Stimulated activated CD8-positive, alpha-beta memory T cell treated with anti-CD3 and anti-CD28 coated beads, Interleukin-7, amount 100 ng/mL, for 48 hours (primary cell): Measurements from ENCODE around the gene TSPAN13.
A peak's percentile ranks its signal among the peaks of the same experiment; 100 is the strongest.
"Not testable (repeated sequence)": the region's sequence is repeated elsewhere in the genome, so short reads cannot be mapped to it uniquely, and the experiment has no call there.

Source experiments
- DNase-seq, 2 donors: peaks; one replicate each; pipeline ENCODE4 v3.0.0-alpha.2; 2020; ENCODE audit warnings: low read depth in 1 of 2; ENCODE audit errors: extremely low read depth in 1 of 2

Gene TSPAN13

DNA sequence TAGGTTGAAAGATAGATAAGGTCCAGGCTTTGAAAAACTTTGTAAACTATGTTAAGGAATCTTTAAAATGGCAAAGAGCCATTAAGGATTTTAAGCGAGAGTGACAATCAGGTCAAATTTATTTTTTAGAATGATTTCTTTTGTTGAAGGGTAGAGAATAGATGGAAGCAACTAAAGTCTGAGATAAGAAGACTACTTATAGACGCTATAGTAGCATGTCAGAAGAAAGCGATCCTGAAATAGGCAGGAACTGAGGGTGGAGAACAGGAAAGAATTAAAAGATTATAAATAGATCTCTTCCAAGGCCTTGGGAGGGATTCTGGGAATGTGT lies 13.0 kb upstream of the TSPAN13 start:
- no peak for DNase-seq

DNA sequence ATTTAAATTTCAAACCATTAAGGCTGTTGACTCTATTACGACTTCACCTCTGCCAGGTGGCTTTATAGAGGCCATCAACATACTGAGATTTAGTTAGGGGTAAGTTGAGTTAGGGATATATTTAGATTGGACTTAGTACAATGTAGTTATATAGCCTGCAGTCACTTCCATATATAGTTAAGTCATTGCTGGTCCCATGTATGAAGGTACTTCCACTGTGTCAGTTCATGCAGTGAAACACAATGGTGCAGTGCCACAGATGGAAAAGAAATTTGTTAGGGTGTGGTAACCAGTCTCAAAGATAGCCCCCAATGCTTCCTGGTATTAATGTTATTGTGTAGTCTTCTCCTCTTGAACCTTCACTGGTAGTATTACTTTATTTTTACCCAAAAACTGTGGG lies 12.6 kb upstream of the TSPAN13 start:
- no peak for DNase-seq

DNA sequence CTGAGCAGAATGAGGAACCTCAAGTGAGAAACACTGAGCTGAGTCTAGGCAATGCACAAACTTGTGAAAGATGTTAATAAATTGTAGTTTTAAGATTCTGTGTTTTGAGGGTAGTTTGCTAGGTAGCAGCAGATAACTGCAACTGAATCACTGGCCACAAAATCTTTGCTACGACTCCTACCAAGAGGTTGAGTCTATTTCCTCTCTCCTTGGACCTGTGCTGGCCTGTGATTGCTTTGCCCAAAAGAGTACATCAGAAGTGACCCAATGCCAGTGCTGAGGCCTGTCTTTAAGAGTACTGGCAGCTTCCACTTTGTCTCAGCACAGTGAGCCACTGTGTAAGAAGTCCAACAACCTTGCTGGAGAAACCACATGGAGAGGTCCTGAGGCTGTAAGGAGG lies 11.9 kb upstream of the TSPAN13 start:
- no peak for DNase-seq

DNA sequence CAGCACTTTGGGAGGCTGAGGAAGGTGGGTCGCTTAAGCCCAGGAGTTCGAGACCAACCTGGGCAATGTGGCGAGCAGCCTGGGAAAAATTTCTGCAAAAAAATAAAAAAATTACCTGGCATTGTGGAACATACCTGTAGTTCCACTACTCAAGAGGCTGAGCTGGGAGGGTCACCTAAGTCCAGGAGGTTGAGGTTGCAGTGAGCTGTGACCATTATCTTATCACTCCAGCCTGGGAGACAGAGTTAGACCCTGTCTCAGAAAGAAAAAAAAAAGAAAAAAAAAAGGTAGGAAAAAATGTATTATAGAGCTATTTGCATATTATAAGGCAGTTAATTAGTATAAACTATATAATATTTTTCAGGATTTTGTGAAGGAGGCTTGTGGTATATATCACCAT lies 11.0 kb upstream of the TSPAN13 start:
- DNase-seq = no peak

DNA sequence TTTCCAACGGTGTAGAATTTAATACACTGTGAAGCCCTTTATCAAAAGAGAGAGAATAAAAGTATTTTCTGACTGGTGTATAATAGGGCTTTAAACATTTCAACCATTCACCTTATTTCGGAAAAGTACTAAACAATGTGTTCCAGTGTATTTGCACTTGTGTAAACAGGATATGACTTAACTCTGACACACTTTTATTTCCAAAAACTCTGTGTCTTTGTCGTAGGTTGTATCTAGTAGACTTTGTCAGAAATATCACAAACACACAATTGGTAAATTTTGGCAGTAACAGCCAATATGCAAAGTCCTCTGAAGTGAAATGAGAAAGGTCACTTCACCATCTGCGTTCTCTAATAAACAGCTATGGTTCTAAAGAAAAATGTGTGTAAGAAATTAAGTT lies 10.3 kb upstream of the TSPAN13 start:
- no peak for DNase-seq

DNA sequence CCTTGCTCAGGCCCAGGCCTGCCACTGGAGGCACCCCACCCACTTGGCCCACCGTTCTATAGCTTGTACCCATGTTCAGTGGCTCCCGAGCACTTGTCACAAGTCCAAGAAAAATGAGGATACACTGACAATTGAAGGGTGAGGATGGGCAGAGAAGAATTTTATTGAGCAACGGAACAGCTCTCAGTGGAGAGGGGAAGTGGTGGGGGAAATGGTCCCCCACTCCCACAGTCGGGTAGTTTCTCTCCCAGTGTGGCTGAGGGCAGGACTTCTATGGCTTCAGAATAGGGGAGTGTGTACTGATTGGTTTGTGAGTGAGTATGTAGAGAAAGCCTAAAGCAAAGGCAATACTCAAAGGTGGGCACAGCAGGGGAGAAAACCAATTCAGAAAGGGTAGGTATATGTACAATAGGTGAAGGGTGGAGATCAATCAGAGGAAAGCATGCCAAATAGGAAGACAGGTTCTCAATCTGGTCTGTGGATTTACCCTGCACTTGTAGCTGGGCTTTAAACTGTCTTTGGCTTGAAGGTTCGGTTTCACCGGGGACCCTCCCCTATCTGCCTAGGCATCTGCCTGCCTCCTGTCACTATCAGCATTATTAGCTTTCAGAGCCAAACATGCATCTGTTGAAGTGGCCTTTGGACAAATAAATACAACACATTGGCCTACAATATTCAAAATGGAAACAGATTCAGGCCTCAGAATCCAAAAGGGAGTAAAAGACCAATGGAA lies 8.9 kb upstream of the TSPAN13 start:
- no peak for DNase-seq

DNA sequence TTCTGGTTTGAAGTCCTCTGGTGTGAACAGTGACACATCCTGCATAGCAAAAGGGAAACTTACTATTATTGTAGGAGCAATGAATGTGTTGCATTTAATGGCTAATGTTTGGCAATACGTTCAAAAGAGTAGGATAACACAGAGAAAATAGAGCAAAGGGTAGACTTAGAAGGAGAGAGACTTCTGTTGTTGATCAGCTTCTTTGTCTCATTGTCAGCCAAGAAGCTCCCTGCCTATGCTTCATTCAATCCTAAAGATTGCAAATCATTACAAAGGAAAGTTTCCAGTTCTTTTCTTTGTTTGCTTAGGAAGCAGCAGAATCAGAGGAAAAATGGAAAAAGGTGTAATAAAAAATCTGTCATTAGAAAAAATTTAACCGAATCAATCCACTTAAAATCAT lies 7.9 kb upstream of the TSPAN13 start:
- no peak for DNase-seq

DNA sequence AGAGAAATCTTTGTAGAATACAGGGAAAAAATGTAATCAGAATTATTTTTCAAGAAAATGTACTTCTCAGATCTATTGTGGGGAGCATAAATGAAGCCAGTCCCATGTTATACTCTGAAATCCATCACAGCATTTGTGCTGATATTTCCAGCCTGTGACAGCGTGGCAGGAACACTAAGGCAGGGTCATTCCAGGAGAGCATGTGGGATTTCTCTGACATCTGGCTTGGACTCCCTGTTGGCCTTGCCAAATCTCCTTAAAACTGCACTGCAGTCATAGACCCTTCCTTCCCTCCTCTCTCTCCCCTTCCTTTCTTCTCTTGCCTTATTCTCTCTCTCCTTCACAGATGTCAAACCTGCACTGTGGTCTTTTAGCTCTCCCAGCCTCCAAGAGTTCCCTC lies 6.5 kb upstream of the TSPAN13 start:
- no peak for DNase-seq

DNA sequence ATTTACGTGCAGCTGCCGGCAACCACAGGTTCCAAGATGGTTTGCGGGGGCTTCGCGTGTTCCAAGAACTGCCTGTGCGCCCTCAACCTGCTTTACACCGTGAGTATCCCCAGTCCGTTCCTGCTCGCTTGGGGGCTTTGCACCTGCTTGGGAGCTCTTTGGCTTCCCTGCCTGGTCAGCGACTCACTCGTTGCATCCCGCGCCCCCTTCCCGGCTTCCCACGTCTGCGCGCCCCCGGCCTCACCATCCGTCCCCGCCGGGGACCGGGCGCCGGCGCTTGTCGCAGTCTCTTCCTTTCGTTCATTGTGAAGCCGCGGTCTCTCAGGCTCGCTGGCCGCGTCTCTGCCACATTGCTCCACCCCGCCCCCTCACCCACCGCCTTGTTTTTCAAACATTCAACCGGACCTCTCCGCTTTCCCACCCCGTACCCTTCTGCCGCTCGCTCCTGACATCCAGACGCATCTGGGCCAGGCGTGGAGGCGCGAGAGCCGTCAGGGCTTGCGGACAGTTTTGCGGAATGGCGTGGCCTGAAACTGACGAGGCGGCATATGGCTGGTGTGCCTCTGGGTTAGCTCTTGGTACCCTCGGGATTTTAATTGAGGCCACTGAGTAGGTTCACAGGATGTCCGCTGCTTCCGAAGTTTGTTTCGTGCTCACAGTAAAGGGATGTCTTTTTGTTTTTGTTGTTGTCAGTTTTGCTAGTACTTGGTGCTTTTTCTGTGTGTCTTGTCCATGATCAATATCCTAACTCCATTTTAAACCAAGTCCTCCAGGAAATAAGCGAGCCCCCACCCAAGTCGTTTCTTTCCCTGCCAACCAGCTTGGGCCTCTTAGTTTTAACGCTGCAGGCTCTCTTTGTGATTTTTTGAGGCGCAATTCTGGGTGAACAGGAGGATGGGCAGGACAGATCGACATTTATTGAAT lies 639 bp downstream of the TSPAN13 start:
- peak in 1 of 2 donors; percentile 6 for DNase-seq

DNA sequence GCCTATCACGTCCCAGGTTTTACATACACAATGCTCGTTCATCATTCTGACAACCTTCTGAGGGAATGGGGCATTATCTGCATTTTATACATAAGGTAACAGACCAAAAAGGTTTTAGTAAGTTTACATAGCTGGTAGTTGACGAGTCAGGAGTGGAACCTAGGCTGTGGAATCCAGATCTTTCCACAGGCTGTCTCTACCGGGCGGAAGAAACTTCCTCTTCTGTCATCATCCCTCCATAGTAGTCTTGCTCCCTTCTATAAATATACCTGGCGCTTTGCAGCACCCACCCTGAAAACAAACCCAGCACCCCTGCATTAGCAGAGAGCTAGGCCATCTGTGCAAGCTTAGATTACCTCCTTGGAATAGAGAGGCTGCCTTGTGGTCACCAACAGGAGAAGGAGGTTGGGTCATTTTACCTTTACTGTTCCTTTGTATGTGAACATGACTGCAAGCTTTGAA lies 1.3 kb downstream of the TSPAN13 start:
- no peak for DNase-seq

DNA sequence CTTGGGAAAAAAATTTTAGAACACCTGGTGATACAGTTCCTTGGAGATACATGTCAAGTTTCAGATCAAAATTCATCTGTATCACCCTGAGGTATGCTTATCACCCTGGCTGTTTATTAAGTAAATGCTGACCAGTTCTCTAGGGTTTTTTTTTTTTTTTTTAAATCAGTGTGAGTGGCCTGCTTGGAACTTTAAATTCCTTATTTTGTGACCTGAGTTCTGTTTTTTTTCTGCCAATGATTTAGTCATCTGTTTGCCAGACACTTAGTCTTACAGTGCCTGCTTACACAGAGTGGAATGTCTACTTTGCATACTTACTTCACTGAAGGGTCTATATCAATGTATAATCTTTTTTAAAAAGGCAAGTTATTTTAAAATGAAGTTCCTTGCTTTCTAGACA lies 1.8 kb downstream of the TSPAN13 start:
- DNase-seq = no peak

DNA sequence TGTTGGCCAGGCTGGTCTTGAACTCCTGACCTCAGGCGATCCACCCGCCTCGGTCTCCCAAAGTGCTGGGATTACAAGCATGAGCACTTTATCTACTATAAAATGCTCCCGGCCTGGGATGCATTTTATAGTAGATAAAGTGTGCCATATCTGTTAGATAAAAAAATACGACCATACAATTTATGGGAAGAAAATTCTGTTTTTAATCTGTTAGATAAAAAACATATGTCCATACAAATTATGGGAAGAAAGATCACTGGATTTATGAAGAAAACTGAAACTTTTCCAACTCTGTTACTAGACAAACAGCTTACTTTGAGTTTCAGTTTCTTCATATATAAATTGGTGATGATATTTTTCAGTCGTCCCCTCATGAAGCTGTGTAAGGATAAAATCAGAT lies 4.5 kb downstream of the TSPAN13 start:
- no peak for DNase-seq

DNA sequence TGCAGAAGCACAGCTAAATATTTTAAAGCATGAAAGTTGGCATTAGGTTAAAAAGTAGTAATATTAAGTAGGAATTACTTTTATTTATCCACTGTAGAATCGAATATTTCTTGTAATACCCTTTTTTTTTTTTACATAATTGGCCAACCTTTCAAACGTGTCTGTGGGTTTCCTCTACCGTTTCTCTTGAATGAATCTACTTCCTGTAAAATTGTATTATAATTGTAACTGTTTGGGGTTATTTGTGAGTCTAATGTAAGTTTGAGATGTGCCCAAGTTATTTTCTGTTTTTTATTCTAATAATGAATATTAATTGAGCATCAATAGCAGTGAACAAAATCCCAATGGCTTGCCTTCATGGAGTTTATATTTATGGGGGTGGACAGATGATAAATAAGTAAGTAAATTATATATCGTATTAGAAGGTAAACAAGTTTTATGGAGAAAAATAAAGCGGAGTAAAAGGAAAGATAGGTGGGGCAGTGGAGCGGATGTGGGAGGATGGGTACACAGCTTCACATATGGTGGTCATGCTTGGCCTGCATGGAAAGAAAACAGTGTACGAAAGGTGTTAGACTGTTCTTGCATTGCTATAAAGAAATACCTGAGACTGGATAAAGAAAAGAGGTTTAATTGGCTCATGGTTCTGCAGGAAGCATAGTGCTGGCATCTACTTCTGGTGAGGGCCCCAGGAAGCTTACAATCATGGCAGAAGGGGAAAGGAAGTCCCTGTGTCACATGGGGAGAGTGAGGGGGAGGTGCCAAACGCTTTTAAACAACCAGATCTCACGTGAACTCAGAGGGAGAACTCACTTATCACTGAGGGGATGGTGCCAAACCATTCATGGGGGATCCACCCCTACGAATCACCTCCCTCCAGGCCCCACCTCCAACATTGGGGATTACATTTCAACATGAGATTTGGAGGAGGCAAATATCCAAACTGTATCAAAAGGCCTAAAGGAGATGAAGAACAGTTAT lies 5.4 kb downstream of the TSPAN13 start:
- no peak for DNase-seq

DNA sequence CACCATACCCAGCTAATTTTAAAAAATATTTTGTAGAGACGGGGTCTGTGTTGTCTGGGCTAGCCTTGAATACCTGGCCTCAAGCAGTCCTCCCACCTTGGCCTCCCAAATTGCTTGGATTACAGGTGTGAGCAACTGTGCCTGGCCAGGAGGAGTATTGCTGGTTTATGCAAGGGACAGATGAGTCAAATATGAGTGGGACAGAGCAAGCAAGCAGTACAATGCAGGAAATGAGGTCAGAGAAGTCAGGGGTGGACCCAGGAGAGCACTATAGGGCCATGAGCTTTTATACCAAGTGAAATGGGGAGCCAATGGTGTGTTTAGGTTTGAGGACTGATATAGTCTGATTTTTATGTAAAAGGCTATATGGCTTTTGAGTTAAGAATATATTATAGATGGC lies 6.3 kb downstream of the TSPAN13 start:
- DNase-seq = no peak

DNA sequence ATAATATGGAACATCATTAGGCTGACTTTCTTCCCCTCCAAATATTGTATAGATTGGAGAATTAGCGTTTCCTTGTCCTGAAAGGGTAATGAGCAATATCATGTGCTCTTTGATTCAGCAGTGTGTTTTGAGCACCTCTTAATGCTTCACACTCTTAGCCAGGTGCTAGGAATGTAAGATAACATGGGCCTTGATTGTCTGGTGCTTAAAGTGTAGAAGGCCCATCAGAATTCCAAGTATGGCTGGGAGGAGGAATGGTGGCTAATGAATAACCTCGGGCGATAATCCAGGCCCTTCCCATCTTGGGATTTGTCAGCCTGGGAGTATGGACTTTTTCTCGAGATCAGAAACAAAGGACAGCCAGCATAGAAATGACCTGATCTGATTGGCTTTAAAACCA lies 8.6 kb downstream of the TSPAN13 start:
- DNase-seq = no peak

DNA sequence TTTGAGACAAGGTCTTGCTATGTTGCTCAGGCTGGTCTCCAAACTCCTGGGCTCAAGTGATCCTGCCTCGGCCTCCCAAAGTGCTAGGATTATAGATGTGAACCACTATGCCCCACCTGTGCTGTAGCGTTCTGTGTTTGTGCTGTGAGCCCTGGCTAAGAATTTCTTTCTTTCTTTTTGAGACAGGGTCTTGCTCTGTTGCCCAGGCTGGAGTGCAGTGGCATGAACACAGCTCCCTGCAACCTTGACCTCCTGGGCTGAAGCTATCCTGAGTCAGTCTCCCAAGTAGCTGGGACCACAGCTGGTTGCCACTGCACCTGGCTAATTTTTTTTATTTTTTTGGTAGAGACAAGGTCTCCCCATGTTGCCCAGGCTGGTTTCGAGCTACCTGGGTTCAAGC lies 11.4 kb downstream of the TSPAN13 start:
- no peak for DNase-seq

DNA sequence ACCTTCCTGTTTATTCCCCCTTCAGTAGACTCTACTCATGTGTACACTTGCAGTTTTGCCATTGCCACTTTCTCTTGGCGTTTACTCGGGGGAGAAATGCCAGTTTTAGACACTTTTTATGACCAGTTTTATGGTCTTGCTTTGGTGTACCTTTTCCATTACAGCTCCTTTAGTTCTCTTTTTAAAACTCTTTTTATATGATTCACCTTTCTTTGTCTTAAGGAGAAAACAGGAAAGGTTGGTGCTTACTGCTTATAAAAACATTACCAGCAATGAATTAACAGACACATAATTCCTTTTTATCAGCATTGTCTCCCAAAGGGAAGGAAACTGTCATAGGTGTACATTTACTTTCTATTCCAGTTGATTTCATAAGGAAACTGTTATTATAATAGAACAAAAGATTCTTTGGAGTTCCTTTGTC lies 11.9 kb downstream of the TSPAN13 start:
- DNase-seq = no peak

DNA sequence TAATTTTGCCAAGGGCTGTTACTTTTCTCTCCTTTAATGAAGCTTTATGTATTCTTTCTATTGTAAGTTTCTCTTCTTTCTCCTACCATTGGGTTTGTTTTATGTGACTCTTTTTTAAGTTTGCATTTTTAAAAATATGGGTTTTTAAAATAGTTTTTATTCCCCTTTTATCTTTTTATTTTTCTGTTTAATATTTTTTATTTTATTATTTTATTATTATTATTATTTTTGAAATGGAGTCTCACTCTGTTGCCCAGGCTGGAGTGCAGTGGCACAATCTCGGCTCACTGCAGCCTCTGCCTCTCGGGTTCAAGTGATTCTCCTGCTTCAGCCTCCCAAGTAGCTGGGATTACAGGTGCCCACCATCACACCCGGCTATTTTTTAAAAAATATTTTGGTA lies 16.4 kb downstream of the TSPAN13 start:
- not testable (repeated sequence) for DNase-seq

DNA sequence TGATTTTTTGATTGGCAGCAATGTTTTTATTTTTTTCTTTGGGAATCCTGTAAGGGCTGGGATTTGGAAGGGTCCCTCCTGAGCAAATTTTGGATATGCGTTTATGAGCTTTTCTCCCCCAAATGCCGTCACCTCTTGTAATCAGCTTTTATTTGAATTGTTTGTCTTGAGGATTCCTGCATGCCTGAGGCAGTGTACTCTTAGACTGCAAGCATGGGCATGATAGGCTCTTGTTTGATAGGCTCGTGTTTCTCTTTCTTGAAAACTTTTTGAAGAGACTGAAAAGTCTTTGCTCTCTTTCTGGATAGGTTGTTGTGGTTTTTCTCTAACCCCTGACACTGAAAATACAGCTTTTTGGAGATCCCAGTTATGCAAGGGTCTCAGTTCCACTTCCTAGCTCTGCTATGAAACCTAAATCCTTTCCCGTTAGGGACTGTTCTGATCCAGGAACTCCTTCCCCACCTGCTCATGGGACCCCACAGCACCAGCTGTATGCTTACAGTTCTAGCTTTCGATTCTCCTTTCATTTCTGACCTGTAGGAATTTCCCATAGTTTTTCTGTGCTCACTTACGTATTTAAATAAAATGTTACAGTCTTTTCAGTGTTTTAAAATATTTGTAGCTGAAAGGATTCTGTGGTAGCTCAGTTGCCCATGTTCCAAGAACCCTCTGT lies 17.2 kb downstream of the TSPAN13 start:
- no peak for DNase-seq

DNA sequence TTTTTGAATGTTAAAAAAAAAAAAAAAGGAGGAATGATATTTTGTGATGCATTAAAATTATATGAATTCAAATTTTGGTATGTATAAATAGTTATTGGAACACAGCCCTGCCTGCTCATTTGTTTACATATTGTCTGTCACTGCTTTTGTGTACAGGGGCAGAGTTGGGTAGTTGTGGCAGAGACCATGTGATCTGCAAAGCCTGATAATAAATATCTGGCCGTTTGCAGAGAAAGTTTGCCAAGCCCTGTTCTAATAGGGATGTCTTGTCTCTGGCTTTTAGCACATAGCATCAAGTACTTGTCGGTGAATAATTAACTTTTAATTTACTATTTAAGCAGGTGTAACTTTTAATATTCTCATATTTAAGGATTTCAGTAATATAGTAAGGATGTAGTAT lies 19.8 kb downstream of the TSPAN13 start:
- DNase-seq = no peak

DNA sequence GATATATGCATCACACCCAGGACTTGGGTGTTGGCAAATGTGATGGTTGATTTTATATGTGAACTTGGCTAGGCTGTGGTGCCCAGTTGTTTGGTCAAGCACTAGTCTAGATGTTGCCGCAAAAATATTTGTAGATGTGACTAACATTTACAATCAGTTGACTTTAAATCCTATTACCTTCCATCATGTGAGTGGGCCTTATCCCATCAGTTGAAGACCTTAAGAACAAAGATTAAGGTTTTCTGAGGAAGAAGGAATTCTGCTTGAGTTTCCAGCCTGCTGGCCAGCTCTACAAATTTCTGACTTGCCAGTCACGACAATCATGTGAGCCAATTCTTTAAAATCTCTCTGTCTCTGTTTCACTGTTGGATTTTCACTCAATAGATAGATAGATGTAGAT lies 20.3 kb downstream of the TSPAN13 start:
- no peak for DNase-seq
